ENCODE results near the gene LHFPL3.

LHFPL3 gene

GRCh38 chr7:104926601-104927041 is 598.2 kb downstream of the LHFPL3 start:
- TF ChIP-seq, protein P1, sequence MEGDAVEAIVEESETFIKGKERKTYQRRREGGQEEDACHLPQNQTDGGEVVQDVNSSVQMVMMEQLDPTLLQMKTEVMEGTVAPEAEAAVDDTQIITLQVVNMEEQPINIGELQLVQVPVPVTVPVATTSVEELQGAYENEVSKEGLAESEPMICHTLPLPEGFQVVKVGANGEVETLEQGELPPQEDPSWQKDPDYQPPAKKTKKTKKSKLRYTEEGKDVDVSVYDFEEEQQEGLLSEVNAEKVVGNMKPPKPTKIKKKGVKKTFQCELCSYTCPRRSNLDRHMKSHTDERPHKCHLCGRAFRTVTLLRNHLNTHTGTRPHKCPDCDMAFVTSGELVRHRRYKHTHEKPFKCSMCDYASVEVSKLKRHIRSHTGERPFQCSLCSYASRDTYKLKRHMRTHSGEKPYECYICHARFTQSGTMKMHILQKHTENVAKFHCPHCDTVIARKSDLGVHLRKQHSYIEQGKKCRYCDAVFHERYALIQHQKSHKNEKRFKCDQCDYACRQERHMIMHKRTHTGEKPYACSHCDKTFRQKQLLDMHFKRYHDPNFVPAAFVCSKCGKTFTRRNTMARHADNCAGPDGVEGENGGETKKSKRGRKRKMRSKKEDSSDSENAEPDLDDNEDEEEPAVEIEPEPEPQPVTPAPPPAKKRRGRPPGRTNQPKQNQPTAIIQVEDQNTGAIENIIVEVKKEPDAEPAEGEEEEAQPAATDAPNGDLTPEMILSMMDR (IDR thresholded peaks at IDR 0.05; ENCODE audit: control insufficient read depth, extremely low read depth, insufficient read depth), result no peak
- no peak for DNase-seq (ENCODE audit: low read depth)
- no peak overlapping the region for H3K4me3 ChIP-seq (ENCODE audit: low read depth, low read length)

DNA sequence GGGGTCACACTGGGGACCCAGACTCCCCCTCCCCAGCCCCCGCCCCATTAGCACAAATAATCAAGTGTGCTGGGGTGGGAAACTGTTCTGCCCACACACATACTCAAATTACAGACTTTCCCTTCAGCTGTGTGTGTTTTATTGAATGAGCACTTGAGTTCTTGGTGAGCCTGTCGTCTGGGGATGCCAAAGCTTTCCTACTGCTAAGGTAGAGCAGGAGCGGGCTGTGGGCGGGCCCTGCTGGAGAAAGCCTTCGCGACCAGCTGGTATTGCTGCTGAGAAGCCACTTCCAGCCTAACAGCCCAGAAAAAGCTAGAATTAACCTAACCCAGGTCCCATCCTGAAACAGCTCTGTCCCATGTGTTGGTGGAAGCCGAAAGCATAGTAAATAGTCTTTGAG is 598.7 kb downstream of the LHFPL3 start:
- TF ChIP-seq, protein P1 (IDR thresholded peaks at IDR 0.05; ENCODE audit: control insufficient read depth, extremely low read depth, insufficient read depth), result no peak
- DNase-seq (ENCODE audit: low read depth), result no peak
- H3K4me3 ChIP-seq (ENCODE audit: low read depth, low read length), result no peak overlapping the region

GRCh38 chr7:104928721-104929400 is 600.5 kb downstream of the LHFPL3 start:
- TF ChIP-seq, protein P1 (IDR thresholded peaks at IDR 0.05; ENCODE audit: control insufficient read depth, extremely low read depth, insufficient read depth), result no peak
- no peak overlapping the region for H3K4me3 ChIP-seq (ENCODE audit: low read depth, low read length)
- no peak for DNase-seq (ENCODE audit: low read depth)

DNA sequence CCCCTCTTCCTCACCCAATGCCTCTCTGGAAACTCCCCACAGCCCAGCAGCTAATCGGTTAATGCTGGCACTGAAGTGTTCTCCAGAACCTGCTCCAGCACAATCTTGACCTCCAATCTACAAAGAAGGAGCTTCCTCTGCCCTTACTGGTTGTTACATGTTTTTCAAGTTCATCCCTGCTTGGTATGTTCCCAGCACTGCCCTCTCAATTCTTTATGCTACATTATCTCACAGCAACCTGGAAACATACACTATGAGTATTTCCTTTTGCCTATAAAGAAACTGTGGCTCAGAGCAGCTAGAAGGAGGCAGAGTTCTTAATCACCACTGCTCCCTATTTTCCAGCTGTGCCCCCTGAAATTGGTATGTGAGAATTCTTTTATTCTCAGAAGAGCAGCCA is 601.5 kb downstream of the LHFPL3 start:
- H3K4me3 ChIP-seq (ENCODE audit: low read depth, low read length), result no peak overlapping the region
- TF ChIP-seq, protein P1 (IDR thresholded peaks at IDR 0.05; ENCODE audit: control insufficient read depth, extremely low read depth, insufficient read depth), result no peak
- no peak for DNase-seq (ENCODE audit: low read depth)

- DNase-seq (ENCODE audit: low read depth), result no peak
- TF ChIP-seq, protein P1 (IDR thresholded peaks at IDR 0.05; ENCODE audit: control insufficient read depth, extremely low read depth, insufficient read depth), result no peak
- H3K4me3 ChIP-seq (ENCODE audit: low read depth, low read length), result no peak overlapping the region
Measured at GRCh38 chr7:104931181-104931781, 602.9 kb downstream of the LHFPL3 start.

- H3K4me3 ChIP-seq (ENCODE audit: low read depth, low read length), result no peak overlapping the region
- TF ChIP-seq, protein P1 (IDR thresholded peaks at IDR 0.05; ENCODE audit: control insufficient read depth, extremely low read depth, insufficient read depth), result no peak
- no peak for DNase-seq (ENCODE audit: low read depth)
Measured at GRCh38 chr7:104933022-104933421, 604.6 kb downstream of the LHFPL3 start.
